Measurements from ENCODE around the gene CCDC184. TPM values are rescaled to one million over a fixed set of nuclear protein-coding genes. Genes with fewer than 3 reads are reported as not detected.

CCDC184 gene
- total and polyA plus RNA-seq, 4 donors: 0.07 to 0.13 (median 0.08) TPM; not detected in 1

DNA sequence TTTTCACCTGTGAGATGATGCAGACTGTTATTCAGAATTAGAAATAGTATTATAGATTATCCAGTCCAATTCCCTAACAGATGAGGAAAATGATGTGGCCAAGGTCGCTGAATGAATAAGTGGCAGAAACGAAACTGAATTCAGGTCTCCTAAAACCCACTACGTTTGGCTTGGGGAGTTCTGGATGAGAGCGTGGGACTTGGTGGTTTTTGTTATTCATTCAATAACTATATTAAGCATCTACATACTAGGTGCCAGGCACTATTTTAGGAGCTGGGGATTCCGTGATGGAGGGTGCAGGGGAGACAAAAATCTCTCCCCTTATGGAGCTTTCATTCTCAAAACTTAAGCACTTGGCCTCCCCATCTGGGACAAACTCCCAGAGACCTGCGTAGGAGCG lies 813 bp upstream of the CCDC184 start:
- WGBS: 12% methylated on average over 7 of the region's 7 CpGs
- no peak overlapping the region for H3K27ac ChIP-seq (ENCODE audit: low read depth in 1 of 2, low read length in 2 of 2)
- peaks cover 3 to 17% (median 8%) of the 10 kb centered on the region in 4 donors for H3K4me1 ChIP-seq (ENCODE audit: control insufficient read depth in 4 of 4, insufficient read depth in 4 of 4, low read length in 3 of 4)
- H3K4me3 ChIP-seq (ENCODE audit: low read depth in 1 of 3, low read length in 3 of 3): peak overlapping the region in 1 of 3 donors; percentile 59
- H3K27me3 ChIP-seq (ENCODE audit: control insufficient read depth in 4 of 4, insufficient read depth in 4 of 4, low read length in 3 of 4): peaks cover 3 to 18% (median 5%) of the 10 kb centered on the region in 4 donors
- no peaks in the 10 kb centered on the region for H3K9me3 ChIP-seq (ENCODE audit: control insufficient read depth in 4 of 4, low read length in 3 of 4)
- no peak for DNase-seq (ENCODE audit: low spot score)
- H3K36me3 ChIP-seq (ENCODE audit: control insufficient read depth in 4 of 4, insufficient read depth in 3 of 4, low read depth in 1 of 4, low read length in 3 of 4): no peaks in the 10 kb centered on the region
- peak overlapping the region in 1 of 2 donors; percentile 36 for H3K9ac ChIP-seq (ENCODE audit: low read depth in 1 of 2, low read length in 2 of 2)
- TF ChIP-seq, protein P1, sequence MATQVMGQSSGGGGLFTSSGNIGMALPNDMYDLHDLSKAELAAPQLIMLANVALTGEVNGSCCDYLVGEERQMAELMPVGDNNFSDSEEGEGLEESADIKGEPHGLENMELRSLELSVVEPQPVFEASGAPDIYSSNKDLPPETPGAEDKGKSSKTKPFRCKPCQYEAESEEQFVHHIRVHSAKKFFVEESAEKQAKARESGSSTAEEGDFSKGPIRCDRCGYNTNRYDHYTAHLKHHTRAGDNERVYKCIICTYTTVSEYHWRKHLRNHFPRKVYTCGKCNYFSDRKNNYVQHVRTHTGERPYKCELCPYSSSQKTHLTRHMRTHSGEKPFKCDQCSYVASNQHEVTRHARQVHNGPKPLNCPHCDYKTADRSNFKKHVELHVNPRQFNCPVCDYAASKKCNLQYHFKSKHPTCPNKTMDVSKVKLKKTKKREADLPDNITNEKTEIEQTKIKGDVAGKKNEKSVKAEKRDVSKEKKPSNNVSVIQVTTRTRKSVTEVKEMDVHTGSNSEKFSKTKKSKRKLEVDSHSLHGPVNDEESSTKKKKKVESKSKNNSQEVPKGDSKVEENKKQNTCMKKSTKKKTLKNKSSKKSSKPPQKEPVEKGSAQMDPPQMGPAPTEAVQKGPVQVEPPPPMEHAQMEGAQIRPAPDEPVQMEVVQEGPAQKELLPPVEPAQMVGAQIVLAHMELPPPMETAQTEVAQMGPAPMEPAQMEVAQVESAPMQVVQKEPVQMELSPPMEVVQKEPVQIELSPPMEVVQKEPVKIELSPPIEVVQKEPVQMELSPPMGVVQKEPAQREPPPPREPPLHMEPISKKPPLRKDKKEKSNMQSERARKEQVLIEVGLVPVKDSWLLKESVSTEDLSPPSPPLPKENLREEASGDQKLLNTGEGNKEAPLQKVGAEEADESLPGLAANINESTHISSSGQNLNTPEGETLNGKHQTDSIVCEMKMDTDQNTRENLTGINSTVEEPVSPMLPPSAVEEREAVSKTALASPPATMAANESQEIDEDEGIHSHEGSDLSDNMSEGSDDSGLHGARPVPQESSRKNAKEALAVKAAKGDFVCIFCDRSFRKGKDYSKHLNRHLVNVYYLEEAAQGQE (IDR thresholded peaks at IDR 0.05): no peak
- no peak for TF ChIP-seq SP1 (IDR thresholded peaks at IDR 0.05)
- no peak for TF ChIP-seq GABPA (IDR thresholded peaks at IDR 0.05 in 1 of 2, conservative IDR thresholded peaks at IDR 0.05 in 1 of 2)
- TF ChIP-seq, protein P2, sequence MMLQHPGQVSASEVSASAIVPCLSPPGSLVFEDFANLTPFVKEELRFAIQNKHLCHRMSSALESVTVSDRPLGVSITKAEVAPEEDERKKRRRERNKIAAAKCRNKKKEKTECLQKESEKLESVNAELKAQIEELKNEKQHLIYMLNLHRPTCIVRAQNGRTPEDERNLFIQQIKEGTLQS (IDR thresholded peaks at IDR 0.05): no peak
- no peak for TF ChIP-seq RAD21 (IDR thresholded peaks at IDR 0.05)
- no peak for TF ChIP-seq HNF4G (IDR thresholded peaks at IDR 0.05)
- no peak for TF ChIP-seq RXRA (IDR thresholded peaks at IDR 0.05)
- TF ChIP-seq, protein P3, sequence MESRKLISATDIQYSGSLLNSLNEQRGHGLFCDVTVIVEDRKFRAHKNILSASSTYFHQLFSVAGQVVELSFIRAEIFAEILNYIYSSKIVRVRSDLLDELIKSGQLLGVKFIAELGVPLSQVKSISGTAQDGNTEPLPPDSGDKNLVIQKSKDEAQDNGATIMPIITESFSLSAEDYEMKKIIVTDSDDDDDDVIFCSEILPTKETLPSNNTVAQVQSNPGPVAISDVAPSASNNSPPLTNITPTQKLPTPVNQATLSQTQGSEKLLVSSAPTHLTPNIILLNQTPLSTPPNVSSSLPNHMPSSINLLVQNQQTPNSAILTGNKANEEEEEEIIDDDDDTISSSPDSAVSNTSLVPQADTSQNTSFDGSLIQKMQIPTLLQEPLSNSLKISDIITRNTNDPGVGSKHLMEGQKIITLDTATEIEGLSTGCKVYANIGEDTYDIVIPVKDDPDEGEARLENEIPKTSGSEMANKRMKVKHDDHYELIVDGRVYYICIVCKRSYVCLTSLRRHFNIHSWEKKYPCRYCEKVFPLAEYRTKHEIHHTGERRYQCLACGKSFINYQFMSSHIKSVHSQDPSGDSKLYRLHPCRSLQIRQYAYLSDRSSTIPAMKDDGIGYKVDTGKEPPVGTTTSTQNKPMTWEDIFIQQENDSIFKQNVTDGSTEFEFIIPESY (IDR thresholded peaks at IDR 0.05): no peak
- TF ChIP-seq TAF1 (conservative IDR thresholded peaks at IDR 0.05): no peak
- no peak for TF ChIP-seq FOXA2 (IDR thresholded peaks at IDR 0.05)

DNA sequence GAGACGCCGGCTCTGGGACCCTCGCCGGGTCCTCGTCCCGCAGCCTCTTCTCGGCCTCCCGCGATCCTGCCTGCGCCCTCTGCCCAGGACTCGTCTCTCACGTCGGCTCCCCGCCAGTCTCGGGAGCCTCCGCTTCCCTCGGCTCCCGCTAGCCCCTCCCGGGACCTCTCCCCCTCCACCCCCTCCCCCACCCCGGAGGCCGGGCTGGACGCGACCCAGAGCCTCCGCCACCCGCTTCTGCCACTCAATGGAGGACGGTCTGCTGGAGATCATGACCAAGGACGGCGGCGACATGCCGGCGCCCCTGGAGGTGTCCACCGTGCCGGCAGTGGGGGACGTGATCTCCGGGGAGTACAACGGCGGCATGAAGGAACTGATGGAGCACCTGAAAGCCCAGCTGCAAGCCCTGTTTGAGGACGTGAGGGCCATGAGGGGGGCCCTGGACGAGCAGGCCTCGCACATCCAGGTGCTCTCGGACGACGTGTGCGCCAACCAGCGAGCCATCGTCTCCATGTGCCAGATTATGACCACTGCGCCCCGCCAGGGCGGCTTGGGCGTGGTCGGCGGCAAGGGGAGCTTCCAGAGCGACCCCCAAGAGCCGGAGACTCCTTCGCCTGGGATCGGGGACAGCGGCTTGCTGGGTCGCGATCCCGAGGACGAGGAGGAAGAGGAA lies 568 bp downstream of the CCDC184 start:
- H3K36me3 ChIP-seq (ENCODE audit: control insufficient read depth in 4 of 4, insufficient read depth in 3 of 4, low read depth in 1 of 4, low read length in 3 of 4): no peaks in the 10 kb centered on the region
- H3K27ac ChIP-seq (ENCODE audit: low read depth in 1 of 2, low read length in 2 of 2): no peak overlapping the region
- no peaks in the 10 kb centered on the region for H3K9me3 ChIP-seq (ENCODE audit: control insufficient read depth in 4 of 4, low read length in 3 of 4)
- 5% methylated on average over 61 of the region's 61 CpGs for WGBS
- H3K9ac ChIP-seq (ENCODE audit: low read depth in 1 of 2, low read length in 2 of 2): no peak overlapping the region
- peak overlapping the region; percentile 56 to 64 (median 59) for H3K4me3 ChIP-seq (ENCODE audit: low read depth in 1 of 3, low read length in 3 of 3)
- peaks cover 3 to 12% (median 5%) of the 10 kb centered on the region in 4 donors for H3K27me3 ChIP-seq (ENCODE audit: control insufficient read depth in 4 of 4, insufficient read depth in 4 of 4, low read length in 3 of 4)
- TF ChIP-seq FOXA2 (IDR thresholded peaks at IDR 0.05): no peak
- no peak for TF ChIP-seq NR2F2 (IDR thresholded peaks at IDR 0.05)
- no peak for TF ChIP-seq GABPA (IDR thresholded peaks at IDR 0.05 in 1 of 2, conservative IDR thresholded peaks at IDR 0.05 in 1 of 2)
- TF ChIP-seq YY1 (IDR thresholded peaks at IDR 0.05): no peak
- no peak for TF ChIP-seq TAF1 (conservative IDR thresholded peaks at IDR 0.05)
- no peak for TF ChIP-seq JUND (IDR thresholded peaks at IDR 0.05)
- TF ChIP-seq HNF4G (IDR thresholded peaks at IDR 0.05): no peak
- no peak for TF ChIP-seq RXRA (IDR thresholded peaks at IDR 0.05)
- no peak for TF ChIP-seq FOXA1 (IDR thresholded peaks at IDR 0.05)
- TF ChIP-seq, protein P1 (IDR thresholded peaks at IDR 0.05): no peak
- TF ChIP-seq, protein P4, sequence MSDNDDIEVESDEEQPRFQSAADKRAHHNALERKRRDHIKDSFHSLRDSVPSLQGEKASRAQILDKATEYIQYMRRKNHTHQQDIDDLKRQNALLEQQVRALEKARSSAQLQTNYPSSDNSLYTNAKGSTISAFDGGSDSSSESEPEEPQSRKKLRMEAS (IDR thresholded peaks at IDR 0.05): no peak
- TF ChIP-seq EGR1 (IDR thresholded peaks at IDR 0.05; ENCODE audit: low read depth in 2 of 2): no peak
- TF ChIP-seq, protein P2 (IDR thresholded peaks at IDR 0.05): no peak
- no peak for TF ChIP-seq SP1 (IDR thresholded peaks at IDR 0.05)
- no peak for TF ChIP-seq HNF4A (conservative IDR thresholded peaks at IDR 0.05)
- peaks cover 3 to 17% (median 8%) of the 10 kb centered on the region in 4 donors for H3K4me1 ChIP-seq (ENCODE audit: control insufficient read depth in 4 of 4, insufficient read depth in 4 of 4, low read length in 3 of 4)
- no peak for DNase-seq (ENCODE audit: low spot score)

All from liver (tissue), 9 donors.